T-helper 2 cell (primary cell): ENCODE data around the gene PIP4P1.

ENCODE experiments used
- DNase-seq, 5 experiments: peaks; one replicate each; pipeline versions ENCODE4 v3.0.0 to v3.0.0-alpha.2; 2012 to 2022

PIP4P1 gene

DNA sequence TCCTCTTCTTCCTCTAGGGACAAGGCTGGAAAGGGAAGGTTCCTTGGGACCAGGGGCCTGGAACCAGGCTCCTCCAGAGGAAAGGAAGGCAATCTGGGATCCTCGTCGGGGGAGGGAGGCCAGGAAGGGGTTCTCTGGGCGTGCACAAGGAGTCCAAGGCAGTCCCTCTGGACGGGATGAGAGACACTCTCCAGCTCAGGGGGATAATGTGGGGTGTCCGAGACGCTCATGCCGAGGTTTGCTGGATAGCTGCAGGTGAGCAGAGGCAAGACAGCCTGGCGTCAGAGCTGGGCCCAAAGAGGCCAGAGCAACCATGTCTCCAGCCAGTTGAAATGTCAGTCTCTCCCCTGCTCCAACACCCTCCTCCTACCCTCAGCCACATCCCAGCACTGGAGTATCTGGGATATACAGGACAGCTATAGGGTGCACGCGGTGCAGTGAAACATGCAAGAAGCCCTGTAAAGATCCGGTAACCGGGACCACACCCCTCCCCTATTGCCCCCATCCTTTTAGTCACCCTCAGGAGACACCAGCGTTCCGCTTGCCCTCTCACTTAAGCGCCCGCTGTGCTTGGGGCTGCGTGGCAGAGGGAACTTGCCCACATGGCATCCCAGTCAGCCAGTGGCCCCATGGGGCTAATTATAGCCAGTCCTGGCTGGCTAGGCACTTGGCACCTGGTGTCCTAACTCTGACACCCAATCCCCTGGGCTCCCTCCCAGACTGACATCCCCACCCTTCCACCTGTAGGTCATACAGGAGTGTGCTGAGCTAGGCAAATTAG is 25.5 kb downstream of the PIP4P1 start, which contains the start of gene KLHL33:
KLHL33 (minus strand) TSS at position 585 of the 781 bp plus-strand sequence; CDS start at position 230, 355 bp downstream.
- DNase-seq, result no peak

DNA sequence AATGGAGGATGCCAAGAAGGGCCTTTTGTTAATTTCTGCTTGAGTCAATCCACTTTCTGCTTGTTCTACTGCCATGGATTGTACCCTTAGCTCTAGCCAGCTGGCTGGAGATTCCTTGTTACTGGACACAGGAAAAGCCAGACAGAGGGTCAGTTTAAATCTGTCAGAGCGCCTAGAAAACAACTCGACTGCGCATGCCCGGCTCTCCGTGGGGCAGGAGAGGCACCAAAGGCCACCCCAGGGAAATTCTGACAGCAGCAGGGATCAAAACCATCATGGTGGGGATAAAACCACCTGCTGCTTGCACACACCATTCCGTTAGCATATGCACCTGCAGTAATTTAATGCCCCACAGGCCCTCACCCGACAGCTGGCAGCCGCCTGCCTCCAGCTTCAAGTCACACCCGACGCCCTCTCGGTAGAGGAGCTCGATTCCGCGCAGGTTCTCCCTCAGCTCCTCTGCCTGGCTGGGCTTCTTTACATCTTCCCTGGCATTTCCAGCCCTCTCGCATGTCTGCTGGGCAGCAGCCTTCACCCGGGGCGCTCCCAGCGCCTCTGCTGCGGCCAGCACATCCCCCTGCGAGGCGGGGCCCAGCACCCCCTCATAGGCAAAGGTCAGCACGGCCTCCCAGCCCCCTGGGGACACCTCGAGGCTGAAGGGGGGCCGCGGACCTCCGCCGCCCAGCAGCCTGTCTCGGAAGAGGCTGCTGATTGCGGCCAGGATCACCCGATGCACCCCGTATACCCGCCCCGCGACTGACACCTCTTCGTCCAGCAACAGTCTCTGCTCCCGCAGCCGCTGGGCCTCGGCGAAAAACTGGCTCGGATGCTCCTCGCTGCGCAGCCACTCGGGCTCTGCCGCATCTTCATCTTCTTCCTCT is 26.3 kb downstream of the PIP4P1 start:
- DNase-seq, result no peak

DNA sequence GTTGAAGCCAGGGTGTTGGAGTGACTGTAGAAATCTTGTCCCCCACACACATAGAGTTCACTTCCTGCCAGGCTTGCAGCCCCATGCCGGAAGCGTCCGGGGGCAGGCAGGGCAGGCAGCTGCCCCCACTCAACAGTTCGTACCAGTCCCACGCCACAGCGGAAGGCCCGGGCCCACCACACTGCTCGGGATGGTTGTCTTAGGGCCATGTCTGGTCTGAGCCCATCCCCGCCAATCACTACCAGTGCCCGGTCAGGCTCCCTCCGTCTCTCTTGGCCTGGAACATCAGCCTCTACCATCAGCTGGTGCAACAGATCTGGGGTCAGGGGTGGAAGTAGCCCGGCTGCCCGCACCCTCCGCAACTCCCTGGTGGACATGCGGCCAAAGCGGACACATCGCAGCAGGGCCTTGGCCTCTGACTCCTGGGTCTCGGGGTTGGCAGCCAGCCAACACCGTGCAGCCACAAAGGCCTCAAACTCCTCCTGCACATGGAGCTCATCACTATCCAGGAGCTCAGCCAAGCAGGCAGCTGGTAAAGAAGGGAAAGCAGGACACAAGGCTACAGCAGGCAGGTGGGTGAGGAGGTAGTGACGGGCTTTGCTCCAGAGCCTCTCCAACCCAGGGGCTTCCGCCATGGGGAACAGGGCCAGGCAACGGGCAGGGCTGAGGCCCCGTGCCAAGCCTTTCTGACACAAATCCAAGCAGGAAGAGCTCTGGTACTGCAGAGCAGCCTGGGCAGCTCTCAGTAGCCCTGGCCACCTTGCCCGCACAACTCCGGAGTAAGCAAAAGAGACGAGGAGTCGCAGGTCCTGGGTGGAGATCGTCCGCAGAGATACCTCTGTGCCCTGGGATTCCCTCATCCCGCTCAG is 31.2 kb downstream of the PIP4P1 start:
- DNase-seq, result no peak

DNA sequence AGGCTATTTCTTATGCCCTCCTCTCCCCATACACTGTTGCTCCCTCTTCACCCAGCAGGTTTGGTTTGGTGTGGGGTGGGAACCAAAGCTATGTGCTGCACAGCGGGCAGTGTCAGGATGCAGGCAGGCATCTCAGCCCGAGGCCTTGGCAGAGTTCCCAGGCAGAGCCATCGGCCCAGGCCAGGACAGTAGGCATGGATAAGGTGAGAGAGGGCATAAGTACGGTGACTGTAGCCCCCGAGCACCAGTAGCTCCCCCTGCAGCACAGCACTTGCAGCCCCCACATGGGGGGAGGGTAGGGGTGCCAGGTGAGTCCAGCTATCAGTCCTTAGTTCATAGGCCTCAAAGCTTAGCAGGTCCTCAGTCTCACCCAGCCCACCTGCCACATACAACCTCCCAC is 32.4 kb downstream of the PIP4P1 start:
- no peak for DNase-seq

DNA sequence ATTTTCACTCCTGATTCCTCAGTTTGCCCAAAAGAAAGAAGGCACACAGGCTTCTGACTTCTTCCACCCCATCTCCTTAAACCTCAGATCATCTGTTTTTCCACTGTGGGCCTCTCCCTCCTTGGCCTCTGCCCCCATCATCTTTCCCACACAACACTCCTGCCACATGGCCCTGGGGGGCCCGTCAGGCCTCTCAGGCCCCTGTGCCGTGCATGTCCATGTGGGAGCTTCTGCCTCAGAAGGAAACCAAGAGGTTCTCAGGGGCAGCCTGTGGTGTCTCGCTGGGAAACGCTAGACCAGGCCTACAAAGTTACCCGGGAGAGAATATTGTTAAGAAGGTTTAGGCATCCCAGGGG is 33.2 kb downstream of the PIP4P1 start:
- DNase-seq, result no peak

DNA sequence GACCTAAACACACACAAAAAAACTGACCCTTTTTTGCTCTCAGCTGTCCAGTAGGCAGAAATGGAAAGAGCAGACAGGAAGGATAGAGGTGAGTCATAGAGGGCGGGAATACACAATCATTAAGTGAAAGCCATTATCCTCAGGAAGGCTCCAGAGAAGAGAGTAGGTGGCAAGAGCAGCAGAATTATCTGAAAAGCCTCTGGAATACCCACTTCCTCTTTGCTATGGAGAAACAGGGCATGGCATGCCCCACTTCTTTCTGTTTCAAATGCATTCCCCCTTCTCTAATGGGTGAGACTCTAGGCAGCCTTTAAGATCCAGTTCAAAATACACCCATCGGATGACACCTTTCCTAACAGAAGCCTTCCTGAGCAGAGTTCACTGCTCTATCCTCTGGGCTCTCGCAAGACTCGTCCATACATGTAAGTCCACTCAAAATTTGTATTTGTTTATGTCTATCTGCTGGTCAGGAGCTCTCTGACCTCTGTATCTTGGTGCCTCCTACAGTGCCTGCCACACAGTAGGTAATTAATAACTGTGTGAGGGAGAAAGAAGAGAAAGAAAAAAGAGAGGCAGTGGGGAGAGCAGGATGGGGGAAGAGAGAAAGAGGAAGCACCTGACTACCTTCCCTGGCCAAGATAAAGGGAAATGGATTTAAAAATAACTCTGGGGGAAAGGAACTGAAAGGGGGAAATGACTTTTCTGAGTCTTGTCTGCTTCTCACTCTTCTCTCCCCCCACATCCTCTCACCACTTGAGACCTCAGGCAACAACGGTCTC is 33.8 kb downstream of the PIP4P1 start:
- DNase-seq, result peak in 1 of 5 experiments; percentile 54

DNA sequence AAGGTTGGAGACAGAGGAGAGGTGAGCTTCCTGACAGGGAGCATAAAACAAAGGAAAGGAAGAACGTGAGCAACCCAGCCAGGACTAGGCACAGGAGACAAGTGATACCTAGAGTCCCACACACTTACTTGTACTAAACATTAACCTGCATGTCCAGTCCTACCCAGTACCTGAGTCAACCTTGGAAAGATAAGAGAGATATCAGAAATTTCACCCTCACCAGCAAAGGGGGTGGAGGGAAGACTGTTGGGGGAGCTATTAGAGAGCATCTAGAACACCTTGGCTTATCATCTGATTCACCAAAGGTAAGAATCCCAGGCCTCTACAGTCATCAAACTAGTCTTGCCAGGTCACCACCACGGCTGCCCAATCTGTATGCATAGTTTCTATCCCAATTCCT is 36.4 kb downstream of the PIP4P1 start:
- DNase-seq, result no peak

DNA sequence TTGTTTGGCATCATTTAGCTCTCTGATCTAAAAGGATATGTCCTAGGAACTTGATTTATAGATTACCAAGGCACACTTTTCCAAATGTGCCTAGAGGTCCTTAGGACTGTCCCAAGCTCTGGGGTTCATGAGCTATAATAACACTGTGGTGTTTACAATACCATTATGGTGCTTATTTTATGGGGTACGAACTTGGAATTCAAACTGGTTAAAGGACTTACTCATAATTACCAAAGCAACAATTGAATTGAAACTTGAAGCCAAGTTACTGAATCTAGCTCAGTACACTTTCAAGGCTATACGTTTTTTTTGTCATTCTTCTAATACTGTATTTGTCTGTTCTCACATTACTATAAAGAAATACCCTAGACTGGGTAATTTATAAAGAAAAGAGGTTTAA is 38.3 kb downstream of the PIP4P1 start:
- no peak for DNase-seq

DNA sequence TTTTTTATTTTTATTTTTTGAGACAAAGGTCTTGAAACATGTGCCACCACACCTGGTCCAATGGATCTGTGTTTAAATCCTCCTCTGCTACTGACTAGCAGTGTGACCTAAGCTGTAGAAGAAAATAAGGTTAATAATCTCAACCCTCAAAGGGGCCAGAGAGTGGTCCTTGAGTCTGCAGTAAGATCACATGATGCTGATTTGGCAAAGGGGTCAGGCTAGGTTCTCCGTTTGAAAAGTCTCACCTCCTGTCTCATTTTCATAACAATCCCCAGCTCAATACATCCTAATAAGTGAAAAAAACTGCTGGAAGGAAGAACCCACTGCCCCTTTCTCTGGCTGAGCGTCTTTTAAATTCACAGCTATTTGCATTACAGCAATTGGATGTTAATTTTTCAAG is 40.0 kb downstream of the PIP4P1 start:
- no peak for DNase-seq

DNA sequence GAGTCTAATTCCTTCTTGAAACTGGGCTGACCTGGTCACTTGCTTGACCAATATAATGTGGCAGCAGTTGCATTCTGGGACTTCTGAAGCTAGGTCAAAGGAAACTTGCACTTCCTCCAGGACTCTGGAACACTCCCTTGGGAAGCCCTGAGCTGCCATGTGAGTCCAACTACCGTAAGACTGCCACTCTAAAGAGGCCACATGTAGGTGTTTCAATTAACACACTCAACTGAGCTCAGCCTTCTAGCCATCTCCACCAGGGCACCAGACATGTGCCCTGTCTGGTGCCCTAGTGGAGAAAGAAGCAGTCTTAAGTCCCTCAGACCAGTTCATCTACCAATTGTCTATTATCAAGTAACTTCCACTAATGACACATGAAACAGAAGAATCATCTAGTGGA is 41.8 kb downstream of the PIP4P1 start:
- DNase-seq, result no peak

DNA sequence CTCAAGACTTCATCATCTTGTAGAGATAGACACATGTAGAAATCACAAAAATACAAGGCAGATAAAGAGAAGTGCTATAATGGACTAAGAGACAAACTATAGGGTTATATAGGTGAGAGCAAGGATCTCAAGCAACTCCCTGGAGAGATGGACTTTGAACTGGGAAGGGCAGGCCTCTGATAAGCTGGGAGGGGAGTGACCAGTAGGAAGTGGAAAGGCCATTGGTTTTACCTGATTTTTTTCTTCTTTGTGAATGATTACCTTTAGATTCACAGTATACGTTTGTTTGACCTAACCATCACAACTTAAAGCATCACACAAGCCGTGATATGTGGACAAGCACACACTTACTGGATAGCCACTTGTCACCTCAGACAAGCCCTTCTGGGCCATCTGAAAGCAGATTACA is 42.7 kb downstream of the PIP4P1 start:
- DNase-seq, result no peak

DNA sequence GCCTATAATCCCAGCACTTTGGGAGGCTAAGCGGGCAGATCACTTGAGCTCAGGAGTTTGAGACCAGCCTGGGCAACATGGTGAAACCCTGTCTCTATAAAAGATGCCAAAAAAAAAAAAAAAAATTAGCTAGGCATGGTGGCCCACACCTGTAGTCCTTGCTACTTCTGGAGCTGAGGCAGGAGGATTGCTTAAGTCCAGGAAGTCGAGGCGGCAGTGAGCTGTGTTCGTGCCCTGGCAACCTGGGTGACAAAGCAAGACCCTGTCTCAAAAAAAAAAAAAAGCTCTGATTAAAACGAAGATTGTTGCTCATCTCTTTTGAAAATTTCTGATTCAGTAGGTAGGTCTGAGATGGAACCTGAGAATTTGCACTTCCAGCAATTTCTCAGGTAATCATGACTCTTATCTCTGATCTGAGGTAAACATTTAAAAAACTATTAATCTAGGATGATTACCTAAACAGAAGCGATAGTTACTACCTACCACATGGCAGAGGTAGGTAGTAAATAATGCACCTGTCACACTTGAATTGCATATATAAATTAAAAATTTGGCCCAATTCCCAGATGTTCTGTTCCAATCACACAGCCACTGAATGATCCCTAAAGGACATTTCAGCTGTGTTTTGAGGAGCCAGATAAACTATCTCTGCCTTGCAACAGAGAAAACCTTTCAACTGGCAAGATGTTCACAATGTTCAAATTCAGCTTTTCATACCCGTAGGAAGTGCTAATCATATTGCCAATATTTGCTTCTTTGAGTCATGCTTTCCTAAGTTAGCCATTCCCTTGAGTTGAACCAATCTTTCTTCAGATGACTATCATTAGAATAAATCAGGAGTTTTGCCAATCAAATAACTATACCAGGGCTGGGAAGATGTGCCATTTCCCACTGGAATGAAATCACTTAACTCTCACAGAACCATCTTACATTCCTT is 43.7 kb downstream of the PIP4P1 start:
- DNase-seq, result no peak

DNA sequence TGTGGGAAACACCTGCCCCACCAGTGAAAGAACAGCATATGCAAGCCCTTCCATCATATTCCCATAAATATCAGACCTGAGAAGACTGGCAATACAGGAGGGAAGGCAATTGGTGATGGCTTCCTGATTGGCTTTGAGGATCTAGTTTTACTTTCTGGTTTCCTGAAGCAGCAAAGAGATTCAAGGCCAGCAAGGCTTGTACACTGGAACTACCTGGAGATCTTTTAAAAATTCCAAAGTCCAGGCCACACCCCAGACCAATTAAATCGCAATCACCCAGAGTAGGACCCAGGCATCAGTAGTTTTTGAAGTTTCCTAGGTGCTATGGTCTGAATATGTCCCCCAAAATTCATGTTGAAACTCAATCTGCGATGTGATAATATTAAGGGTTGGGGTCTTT is 45.0 kb downstream of the PIP4P1 start:
- no peak for DNase-seq

DNA sequence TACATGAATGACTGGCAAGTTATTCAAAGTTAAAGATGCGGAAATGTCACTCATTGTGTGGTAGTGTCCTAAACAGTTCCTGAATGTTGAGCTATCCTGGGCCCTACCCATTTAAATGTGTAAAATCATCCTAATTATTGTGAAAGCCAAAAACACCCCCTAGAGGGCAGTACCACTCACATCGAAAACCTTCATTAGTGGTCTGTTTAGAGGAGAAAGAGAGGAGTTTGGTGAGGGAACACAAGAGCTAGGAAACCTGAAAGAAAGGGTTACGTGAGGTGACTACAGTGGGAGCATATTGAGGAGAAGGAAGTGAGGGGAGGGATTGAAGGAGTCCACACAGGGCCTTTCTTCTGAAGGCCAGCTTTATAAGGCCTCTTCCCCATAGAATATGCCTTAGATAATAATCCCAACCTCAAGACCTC is 45.4 kb downstream of the PIP4P1 start:
- DNase-seq, result peak in 2 of 5 experiments; percentile 33 to 71

DNA sequence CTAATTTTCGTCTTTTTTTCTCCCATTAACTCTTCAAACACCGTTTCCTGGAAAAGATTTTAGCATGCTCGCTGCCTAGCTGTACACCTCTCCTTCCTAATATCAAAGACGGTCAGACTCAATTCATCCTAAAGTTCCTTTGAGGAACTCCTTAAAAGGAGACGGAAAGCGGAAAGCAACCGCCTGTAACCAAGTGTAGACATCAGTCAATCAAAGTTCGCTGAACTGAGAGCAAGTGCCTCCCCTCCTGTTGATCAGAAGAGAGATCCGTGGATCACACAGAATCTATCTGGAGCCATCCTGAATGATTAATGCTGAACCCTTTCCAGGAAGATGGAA is 47.5 kb downstream of the PIP4P1 start:
- peak in 2 of 5 experiments; percentile 15 to 65 for DNase-seq

DNA sequence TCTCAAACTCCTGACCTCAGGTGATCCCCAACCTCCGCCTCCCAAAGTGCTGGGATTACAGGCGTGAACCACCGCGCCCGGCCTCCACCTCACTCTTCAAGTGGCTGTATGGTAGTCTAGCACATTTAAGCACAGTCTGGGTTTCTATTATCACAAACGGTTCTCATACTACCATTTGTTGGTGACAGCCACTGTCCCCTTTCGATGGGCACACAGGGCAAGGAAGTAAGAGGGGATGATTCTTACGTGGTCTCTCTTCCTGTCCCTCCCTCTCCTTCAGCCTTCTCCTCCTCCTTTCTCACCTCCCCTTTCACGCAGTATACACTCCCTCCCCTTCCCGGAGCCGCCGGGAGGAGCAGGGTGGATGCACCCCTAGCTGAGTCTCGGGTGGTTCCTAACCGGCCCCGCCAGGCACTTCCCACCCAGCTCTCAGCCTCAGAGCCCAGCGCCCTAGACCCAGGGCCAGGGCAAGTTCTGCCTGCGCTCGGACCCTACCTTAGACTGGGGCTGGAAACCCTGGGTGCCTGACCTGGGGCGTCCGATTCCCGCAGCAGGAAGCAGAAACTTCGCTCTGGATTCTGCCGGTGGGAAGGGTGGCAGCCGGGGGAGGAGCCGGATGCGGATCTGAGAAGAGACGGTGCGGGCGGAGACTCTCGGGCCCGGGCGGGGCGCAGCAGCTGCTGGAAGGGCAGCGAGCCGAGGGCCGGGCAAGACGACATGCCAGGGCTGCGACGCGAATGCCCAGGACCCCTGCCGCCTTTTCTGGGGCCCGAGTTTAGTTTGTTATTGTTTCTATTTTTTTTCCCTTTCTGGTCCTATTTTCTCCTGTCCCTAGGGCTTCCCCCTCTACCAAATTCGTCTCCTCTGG is 48.1 kb downstream of the PIP4P1 start, which contains the start of gene TEP1:
TEP1 (minus strand) TSS at position 626 of the 868 bp plus-strand sequence. CDS start 5,062 bp downstream, outside the sequence.
- DNase-seq, result peak; percentile 46 to 82 (median 64)

DNA sequence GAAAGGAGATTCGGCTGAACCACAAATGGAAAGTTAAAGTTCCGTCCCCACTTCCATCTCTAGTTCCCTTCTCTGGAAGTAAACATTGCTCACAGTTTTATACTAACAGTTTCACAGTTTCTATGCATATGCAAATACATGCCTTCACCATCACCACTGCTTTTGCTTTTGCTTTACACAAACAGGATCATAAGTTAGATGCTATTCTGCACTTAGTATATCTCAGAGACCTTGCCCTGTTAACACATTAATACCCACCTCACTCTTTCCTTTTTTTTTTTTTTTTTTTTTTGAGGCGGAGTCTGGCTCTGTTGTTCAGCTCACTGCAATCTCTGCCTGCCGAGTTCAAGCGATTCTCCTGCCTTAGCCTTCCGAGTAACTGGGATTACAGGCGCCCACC is 48.8 kb downstream of the PIP4P1 start:
- DNase-seq, result peak in 2 of 5 experiments; percentile 34 to 58

DNA sequence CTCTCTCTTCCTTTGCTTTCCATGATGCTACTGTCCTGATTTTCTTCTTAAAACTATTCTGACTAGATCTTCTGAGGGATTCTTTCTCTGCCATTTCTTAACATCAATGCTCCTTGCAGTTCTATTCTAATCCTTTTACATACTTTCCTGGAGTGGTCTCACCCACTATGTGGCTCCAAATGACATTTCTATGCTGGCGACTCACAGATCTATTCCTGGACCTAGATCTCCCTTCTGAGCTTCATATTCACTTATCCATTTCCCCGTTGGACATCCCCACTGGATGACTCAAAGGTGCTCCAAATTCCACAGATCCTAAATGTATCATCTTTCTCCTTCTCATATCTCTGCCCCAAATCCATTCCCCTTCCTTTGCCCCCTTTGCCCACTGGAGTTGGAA is 52.0 kb downstream of the PIP4P1 start:
- no peak for DNase-seq
